ENCODE data around the gene HEATR3.
A peak's percentile ranks its signal among the peaks of the same experiment; 100 is the strongest.
"Not testable (repeated sequence)": the region's sequence is repeated elsewhere in the genome, so short reads cannot be mapped to it uniquely, and the experiment has no call there.

HEATR3 gene

GRCh38 chr16:50102051-50102746, 36.4 kb downstream of the HEATR3 start:
- DNase-seq (ENCODE audit: low spot score), result peak; percentile 73

DNA sequence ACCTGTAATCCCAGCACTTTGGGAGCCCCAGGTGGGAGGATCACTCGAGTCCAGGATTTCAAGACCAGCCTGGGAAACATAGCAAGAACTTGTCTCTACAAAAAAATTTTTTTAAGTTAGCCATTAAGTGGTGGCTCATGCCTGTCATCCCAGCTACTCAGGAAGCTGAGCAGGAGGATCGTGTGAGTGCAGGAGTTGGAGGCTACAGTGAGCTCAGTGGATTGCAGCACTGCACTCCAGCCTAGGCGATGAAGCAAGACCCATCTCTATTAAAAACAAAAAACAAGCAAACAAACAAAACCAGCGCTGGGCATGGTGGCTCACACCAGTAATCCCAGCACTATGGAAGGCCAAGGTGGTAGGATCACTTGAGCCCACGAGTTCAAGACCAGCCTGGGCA, 38.0 kb downstream of the HEATR3 start:
- no peak for DNase-seq (ENCODE audit: low spot score)

DNA sequence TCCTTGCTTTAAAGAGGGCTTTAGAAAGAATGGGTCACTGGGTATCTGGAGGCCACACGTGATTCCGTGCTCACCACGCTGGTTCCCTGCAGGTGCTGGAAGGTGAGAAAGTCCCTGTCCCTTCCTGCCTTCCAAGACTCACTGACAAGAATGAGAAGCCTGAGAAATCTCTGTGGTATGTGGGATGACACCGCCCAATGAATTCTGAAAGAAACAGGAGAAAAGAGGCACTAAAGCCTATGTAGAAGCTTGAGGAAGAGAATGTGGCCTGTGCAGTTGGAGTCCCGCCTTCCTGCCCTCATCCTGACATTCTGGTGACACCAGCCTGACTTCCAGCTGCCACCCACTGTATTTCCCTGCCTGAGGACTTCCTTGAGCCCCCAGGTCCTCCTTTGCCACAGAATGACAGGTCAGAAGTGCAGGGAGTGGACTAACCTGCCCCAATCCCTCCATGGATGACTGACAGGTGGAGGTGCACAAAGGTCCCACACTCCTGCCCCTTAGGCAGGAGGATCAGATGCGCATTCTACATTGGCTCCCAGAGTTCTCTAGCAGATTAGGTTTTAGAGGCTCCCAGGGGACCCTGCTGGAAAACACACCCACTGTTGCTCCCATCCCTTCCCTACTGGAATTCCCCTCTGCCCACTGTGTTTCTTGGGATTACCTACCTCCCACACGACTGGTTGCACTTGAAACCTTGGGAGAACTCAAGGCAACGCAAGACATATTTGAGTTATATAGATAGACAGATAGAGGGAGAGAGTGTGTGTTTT, 48.8 kb downstream of the HEATR3 start:
- no peak for DNase-seq (ENCODE audit: low spot score)

DNA sequence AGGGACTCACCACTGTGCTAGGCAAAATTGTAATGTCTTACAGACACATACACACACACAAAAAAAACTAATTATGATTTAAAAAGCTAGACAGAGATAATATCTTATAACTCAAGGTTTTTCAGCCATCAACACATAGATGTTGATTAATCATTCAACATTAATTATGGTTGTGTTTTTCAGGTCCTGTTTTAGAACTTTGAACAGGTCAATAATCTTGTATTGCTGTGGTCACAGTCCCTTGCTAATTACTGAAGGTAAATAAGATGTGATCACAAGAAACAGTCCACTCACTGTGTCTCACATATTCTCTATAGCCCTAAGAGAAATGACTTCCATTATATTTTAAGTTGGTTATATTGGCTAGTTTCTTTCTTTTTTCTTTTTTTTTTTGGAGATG, 54.9 kb downstream of the HEATR3 start:
- DNase-seq (ENCODE audit: low spot score), result no peak

GRCh38 chr16:50121278-50121677, 55.5 kb downstream of the HEATR3 start:
- no peak for DNase-seq (ENCODE audit: low spot score)

DNA sequence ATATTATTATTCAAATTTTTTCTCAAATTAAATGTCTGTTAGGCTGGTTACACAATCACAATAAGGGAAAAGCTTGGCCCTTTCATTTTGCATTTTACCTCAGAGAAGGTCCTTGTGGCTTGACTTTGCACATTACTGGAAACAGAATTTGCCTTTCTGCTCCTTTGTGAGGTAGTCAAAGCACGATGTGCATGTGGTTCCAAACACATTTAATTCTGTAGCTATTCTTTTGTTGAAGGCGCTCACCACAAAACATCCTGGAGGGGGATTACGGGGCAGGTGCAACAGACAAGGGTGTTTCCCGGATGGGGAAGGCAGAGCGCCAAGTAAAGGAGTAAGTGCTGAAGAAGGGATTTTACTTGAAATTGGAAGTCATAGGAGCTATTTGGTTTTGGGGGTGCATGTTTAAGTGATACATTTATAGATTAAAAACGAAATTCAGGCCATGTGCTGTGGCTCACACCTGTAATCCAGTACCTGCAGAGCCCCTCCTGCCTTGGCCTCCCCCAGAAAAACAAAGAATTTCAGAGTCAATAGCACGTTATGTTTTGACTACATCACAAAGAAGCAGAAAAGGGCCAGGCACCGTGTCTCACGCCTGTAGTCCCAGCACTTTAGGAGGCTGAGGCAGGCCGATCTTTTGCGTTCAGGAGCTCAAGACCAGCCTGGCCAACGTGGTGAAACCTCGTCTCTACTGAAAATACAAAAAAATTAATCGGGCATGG, 56.1 kb downstream of the HEATR3 start:
- DNase-seq (ENCODE audit: low spot score), result no peak

DNA sequence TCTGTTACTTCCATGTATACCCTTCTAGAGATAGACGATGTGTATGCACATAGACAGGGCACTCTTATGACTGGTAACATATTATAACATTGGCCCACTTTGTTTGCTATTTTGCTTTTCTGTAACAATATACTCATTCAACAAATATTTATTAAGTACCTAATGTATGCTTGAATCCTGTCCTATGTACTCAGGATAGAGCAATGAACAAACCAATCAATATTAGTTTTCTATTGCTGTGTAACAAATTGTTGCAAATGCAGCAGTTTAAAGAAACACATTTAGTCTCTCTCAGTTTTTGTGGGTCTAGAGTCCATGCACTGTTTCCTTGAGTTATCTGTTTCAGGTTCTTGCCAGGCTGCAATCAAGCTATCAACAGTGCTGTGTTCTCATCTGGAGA, 57.6 kb downstream of the HEATR3 start:
- DNase-seq (ENCODE audit: low spot score), result no peak

DNA sequence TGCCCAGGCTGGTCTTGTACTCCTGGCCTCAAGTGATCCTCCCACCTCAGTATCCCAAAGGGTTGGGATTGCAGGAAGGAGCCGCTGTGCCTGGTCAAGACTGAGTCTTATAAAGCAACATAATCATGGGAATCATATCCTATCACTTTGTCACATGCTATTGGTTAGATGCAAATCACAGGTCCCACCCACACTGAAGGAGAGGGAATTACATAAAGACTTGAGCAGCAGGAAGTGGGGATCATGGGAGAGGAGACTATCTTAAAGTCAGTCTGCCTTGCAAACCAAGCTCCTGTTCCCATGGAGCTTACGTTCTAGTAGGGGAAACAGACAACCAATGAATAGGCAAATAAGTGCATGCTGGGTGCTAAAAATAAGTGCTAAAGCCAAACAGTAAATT, 59.0 kb downstream of the HEATR3 start:
- DNase-seq (ENCODE audit: low spot score), result no peak

- DNase-seq (ENCODE audit: low spot score), result no peak
These were observed 60.4 kb downstream of the HEATR3 start for GRCh38 chr16:50126183-50126582.

- DNase-seq (ENCODE audit: low spot score), result not testable (repeated sequence)
These were observed 66.8 kb downstream of the HEATR3 start for GRCh38 chr16:50132571-50132970.

- no peak for DNase-seq (ENCODE audit: low spot score)
These were observed 67.4 kb downstream of the HEATR3 start for GRCh38 chr16:50133214-50133613.

- DNase-seq (ENCODE audit: low spot score), result no peak
These were observed 70.6 kb downstream of the HEATR3 start for GRCh38 chr16:50136399-50136798.

DNA sequence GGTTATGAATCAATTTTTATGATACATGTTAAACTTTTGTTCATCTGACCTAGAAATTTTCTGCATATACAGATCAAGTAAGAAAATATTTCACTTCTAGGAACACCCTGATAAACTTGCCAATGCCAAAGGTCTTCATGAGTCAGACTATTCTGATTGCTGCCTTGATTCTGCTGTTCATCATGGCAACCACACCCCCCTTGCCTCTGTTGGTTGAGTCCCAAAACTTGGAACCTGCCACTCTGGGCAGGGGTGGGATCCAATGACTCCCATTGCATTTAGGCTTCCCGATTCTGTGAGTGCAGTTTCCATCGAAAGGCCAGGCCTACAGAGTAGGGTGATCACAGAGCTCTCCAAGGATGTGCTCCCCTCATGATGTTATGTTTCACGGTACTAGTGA, 71.5 kb downstream of the HEATR3 start:
- DNase-seq (ENCODE audit: low spot score), result no peak

DNA sequence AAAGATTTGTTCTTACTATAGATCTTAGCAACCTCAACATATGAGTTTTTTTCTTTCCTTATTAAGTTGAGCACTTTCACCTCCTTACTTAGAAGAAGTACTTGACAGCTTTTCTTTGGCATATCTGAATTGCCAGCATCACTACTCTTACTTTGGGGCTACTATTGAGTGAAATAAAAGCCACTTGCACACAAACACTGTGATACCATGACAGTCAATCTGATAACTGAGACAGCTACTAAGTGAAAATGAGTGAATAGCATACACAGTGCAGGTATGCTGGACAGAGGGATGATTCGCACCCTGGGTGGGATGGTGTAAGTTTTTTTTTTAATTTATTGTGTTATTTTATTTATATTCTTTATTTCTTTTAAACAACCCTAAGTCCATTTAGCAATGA, 73.8 kb downstream of the HEATR3 start:
- DNase-seq (ENCODE audit: low spot score), result no peak

- DNase-seq (ENCODE audit: low spot score), result no peak
These were observed 78.4 kb downstream of the HEATR3 start for GRCh38 chr16:50144211-50144610.

DNA sequence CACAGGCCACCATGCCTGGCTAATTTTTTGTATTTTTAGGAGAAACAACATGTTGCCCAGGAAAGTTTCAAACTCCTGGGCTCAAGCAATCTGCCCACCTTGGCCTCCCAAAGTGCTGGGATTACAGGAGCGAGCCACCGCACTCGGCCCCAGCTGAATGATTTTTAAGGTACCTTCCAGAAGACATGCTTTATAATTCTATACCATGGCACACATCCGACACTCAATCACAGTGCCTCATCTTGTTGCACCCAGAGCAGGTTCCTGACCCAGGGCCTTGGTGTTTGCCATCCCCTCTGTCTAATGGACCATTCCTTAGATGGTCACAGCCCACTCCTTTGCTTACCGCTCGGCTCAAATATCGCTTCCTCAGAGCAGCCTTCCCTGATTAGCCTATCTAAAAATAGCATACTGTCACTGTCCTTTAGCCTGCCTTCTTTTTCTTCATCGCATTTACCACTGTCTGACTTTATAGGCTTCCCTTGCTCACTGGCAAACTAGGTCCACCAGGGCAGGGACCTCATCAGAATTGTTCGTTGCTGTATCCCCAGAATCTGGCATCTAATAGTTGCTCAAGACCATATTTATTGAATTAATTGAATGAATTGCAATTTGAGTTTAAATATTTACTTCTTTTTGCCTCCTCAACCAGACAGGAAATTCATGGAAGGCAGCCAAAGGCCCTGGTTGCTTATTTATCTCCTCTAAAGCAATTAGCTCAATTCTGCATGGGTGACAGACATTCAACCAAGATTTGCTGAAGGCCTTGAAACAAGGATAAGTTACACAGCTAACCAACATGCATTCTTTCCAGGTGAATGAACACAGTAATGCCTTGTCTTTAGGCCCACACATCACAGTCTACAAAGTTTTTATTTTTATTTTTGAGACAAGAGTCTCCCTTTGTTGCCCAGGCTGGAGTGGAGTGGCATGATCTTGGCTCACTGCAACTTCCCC, 81.0 kb downstream of the HEATR3 start:
- DNase-seq (ENCODE audit: low spot score), result no peak

DNA sequence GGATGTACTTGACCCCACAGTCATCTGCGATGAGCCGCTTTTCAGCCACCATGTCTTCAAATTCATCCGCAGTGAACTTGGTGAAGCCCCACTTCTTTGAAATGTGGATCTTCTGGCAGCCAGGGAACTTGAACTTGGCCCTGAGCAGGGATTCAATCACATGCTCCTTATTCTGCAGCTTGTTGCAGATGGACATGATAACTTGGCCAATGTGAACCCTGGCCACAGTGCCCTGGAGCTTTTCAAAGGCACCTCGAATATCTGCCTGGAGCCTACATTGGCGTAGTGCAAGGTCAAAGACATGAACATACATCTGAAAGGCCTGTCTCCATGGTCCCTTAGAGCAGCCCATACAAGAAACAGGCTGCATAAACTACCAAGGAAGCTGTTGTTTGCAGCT, 85.6 kb downstream of the HEATR3 start:
- no peak for DNase-seq (ENCODE audit: low spot score)

- no peak for DNase-seq (ENCODE audit: low spot score)
These were observed 86.0 kb downstream of the HEATR3 start for GRCh38 chr16:50151756-50152155.

DNA sequence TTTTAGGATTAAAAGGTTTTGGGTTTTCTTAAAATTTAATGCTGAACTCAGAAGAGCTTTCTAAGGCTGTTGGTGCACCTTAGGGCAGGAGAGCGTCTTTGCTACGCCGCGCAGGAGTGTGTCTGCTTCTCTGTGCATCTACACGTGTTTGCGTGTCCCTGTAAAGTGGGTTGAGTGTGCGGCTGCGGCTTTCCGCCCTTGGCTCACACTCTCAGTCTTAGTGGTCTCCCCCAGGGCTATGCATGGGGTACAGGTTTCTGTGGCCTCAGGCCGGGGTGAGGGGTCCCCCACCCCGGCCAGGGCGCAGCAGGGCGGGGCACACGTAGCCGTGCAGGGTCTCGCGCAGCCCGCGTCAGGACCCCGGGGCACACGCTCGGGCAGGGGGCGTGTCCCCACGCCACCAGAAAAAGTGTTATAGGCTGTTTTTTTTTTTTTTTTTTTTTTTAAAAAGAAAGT, 86.6 kb downstream of the HEATR3 start:
- no peak for DNase-seq (ENCODE audit: low spot score)

- peak; percentile 99 for DNase-seq (ENCODE audit: low spot score)
These were observed 87.2 kb downstream of the HEATR3 start, which contains the start of gene TENT4B for GRCh38 chr16:50152807-50153595. Gene TENT4B, plus strand, starts transcription at chr16:50153306. Its CDS starts 316 bp downstream, at chr16:50153622.
